AG10803 (cell line): Measurements from ENCODE around the gene GRB10.
"Not testable (repeated sequence)": the region's sequence is repeated elsewhere in the genome, so short reads cannot be mapped to it uniquely, and the experiment has no call there.

Experiments
- DNase-seq: peaks from one replicate; pipeline ENCODE4 v3.0.0; 2010; ENCODE audit warnings: low read depth
- H3K4me3 ChIP-seq: 2 replicates; pipeline ENCODE4 v1.5.1; 2011; ENCODE audit warnings: mild to moderate bottlenecking, low read length, control low read depth
- CTCF ChIP-seq: conservative IDR thresholded peaks from 2 replicates; pipeline ENCODE4 v1.5.1; 2011; ENCODE audit warnings: mild to moderate bottlenecking, low read length, control low read depth, inconsistent platforms

Gene GRB10

GRCh38 chr7:50554431-50555322, 228.0 kb downstream of the GRB10 start:
- no peak for DNase-seq
- no peak overlapping the region for H3K4me3 ChIP-seq
- TF ChIP-seq CTCF: no peak

- no peak overlapping the region for H3K4me3 ChIP-seq
- DNase-seq: no peak
- TF ChIP-seq CTCF: no peak
Measured at GRCh38 chr7:50553973-50554372, 228.7 kb downstream of the GRB10 start.

GRCh38 chr7:50552921-50553320, 229.8 kb downstream of the GRB10 start:
- peak; percentile 44 for DNase-seq
- no peak for TF ChIP-seq CTCF
- no peak overlapping the region for H3K4me3 ChIP-seq

GRCh38 chr7:50552139-50552538, 230.6 kb downstream of the GRB10 start:
- no peak overlapping the region for H3K4me3 ChIP-seq
- no peak for DNase-seq
- TF ChIP-seq CTCF: no peak

- not testable (repeated sequence) for DNase-seq, H3K4me3 ChIP-seq
Measured at GRCh38 chr7:50545613-50546012, 237.1 kb downstream of the GRB10 start.

GRCh38 chr7:50544992-50545391, 237.7 kb downstream of the GRB10 start:
- TF ChIP-seq CTCF: no peak
- H3K4me3 ChIP-seq: no peak overlapping the region
- DNase-seq: no peak

- no peak for DNase-seq
- H3K4me3 ChIP-seq: no peak overlapping the region
- no peak for TF ChIP-seq CTCF
Measured at GRCh38 chr7:50543776-50544442, 238.8 kb downstream of the GRB10 start.
